GM21526 (cell line): ENCODE results near the gene DAPK3.
"Not testable (repeated sequence)": the region's sequence is repeated elsewhere in the genome, so short reads cannot be mapped to it uniquely, and the experiment has no call there.

Experiments
- ATAC-seq: cut with Tn5 transposase; IDR thresholded peaks from one replicate; pipeline ENCODE4 v1.9.1; 2021; ENCODE audit warnings: moderate library complexity; ENCODE audit not compliant: unreplicated experiment, low FRiP score

The DAPK3 gene

GRCh38 chr19:3980353-3981251 lies 9.7 kb upstream of the DAPK3 start:
- no peak for ATAC-seq

DNA sequence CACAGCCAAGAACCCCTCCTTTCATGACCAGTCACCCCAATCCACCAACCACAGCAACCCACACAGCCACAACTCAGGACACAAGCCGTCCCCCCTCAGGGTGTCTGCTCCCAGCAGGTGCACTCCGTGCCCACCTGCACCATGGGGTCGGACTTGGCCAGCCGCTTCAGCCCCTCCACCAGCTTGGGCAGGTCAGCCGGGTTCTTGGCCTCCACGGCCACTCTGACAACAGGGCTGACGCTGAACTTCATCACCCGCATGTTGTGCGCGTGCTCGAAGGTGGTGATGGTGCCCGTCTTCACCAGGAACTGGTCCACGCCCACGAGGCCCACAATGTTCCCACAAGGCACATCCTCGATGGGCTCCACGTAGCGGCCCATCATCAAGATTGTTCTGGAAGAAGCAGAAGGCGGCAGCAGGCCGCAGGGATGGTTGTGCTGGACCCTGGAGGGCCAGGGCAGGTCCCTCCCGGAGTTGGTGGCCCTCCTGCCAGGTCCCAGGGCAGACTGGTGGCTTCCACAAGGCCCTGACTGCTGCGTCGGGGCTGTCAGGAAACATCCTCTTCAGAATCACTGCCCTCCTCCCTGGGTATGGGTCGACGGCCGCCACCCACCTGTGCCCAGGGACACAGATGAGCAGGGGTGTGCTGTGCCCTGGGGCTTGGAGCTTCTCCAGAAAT lies 8.9 kb upstream of the DAPK3 start:
- no peak for ATAC-seq

- ATAC-seq: no peak
Observed at GRCh38 chr19:3979289-3979673, 8.4 kb upstream of the DAPK3 start.

GRCh38 chr19:3978145-3978544 lies 7.2 kb upstream of the DAPK3 start:
- ATAC-seq: no peak

DNA sequence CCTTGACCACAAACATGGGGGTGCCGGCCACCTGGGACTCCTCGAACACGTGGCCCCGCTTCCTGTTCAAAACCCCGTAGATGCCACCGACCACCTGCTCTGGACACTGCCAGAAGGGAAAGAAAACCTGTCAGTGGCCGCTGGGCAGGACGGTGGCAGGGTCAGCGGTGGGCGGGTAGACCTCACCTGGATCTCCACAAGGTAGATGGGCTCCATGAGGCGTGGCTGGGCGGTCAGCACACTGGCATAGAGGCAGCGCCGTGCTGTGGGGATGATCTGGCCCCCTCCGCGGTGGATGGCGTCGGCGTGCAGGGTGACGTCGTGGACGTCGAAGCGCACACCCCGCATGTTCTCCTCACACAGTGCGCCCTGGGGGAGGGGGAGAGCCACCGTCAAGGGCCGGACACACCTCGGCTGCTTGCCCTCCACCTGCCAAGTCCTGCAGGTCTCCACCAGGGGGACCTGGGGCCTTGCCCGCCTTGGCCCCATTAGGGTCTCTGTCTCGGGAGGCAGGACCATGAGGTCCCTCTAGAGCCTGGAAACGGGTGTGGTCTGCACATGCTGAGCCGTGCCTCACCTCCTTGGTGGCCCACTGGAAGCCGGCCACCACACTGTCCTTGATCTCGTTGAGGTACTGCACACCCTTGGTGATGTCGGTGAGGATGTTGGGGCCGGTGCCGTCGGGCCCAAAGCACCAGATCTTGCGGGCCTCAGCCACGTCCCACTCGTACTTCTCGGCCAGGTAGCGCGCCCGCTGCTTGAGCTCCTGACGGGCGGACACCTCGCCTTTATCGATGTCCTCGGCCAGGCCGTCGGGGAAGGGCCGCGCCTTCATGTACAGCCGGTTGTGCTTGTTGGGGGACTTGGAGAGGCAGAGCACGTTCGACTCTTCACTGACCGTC lies 6.6 kb upstream of the DAPK3 start:
- ATAC-seq: no peak

DNA sequence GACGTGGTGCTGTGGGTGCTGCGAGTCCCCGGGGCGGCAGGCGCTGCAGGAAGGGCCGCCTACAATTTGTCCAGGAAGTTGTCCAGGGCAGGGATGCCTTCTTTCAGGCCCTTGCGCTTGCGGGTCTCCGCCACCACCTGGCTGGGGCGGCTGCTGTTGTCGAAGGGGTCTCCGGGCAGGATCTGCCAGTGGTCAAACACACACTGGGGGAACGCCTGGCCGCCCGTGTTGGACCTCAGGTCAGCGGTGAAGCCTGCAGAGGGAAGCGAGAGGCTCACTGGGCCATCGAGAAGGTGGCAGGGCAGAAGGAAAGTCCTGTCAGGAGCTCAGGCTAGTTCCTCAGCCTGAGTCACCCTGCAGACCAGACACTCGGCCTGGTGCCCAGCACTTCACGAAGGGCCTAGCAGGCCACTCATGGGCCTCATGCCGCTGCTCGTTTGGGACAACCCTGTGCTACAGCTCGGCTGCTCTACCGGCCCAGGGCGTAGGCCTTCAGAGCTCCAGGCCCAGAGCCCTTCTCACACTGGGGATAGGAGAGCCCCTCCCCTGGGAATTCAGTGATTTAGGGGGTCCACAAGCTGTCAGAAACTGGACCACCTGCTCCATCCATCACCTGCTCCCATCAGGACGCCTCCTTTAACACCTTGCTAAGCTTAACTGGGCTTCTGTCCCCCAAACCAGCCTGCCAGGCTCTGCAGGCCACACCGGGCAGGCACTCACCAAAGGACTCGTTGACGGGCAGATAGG lies 5.8 kb upstream of the DAPK3 start:
- no peak for ATAC-seq

DNA sequence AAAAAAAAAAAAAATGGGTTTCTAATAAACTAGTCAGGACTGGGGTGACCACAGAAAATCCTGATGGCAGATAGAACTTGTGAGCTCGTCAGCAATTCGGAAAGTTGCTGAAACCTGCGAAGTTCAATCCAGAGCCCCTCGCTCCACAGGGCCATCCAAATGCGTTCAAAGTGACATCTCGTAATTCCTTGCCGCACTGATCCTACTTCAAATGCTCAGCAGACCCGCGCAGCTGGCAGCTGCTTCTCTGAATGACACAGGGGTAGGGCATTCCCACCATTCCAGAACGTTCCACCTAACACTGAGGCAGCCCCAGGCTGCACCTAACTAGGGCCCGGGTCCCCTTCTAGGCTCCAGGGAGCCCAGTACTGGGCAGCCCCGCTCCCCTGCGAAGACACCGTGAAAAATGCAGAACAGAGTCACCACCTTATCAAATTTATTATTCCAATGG lies 4.8 kb upstream of the DAPK3 start:
- ATAC-seq: no peak

DNA sequence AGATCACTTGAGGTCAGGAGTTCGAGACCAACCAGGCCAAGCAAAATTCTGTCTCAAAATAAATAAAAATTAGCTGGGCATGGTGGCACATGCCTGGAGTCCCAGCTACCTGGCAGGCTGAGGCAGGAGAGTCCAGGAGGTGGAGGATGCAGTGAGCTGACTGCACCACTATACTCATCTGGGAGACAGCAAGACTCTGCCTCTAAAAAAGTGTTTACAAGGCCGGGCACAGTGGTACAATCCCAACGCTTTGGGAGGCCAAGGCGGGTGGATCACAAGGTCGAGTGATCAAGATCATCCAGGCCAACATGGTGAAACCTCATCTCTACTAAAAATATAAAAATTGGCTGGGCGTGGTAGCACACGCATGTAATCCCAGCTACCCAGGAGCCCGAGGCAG lies 4.2 kb upstream of the DAPK3 start:
- no peak for ATAC-seq

- ATAC-seq: no peak
Observed at GRCh38 chr19:3970313-3970807, 539 bp downstream of the DAPK3 start.

DNA sequence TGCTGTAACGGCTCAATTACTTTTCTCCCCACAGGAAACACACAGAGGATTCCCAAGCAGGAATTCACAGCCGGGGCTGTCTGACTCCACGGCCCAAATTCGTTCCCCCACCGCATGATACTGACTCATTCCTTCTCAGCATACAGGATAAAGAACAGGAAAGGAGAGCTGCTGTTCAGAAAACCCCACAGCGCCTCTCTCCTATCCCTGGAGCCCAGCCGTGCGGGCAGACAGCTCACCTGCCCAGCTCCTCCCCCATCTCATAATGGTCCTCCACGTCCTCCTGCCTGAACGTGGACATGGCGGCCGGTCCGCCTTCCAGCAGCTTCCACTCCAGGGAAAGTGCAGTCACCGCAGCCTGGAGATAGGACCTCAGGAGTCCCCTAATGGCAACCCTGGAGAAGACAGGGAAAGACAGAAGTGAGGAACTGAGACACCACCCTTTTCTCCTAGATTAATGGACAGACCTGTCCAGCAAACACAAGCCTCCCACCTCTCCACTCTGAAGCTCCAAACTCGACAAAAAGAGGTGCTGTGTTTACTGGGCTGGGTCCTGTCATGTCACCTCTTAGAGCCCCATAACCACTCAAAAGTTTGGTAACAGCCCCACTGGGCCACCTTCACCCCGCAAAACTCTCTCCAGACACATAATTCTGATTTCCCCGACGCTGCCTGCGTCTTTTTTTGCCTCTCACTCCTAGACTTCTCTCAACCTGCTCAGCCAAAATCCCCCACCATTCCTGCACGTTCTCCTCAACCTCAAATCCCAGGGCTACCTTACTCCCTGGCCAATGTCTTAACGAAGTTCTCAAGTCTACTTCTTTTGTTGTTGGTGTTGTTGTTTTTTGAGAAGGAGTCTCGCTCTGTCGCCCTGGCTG lies 1.2 kb downstream of the DAPK3 start:
- no peak for ATAC-seq

DNA sequence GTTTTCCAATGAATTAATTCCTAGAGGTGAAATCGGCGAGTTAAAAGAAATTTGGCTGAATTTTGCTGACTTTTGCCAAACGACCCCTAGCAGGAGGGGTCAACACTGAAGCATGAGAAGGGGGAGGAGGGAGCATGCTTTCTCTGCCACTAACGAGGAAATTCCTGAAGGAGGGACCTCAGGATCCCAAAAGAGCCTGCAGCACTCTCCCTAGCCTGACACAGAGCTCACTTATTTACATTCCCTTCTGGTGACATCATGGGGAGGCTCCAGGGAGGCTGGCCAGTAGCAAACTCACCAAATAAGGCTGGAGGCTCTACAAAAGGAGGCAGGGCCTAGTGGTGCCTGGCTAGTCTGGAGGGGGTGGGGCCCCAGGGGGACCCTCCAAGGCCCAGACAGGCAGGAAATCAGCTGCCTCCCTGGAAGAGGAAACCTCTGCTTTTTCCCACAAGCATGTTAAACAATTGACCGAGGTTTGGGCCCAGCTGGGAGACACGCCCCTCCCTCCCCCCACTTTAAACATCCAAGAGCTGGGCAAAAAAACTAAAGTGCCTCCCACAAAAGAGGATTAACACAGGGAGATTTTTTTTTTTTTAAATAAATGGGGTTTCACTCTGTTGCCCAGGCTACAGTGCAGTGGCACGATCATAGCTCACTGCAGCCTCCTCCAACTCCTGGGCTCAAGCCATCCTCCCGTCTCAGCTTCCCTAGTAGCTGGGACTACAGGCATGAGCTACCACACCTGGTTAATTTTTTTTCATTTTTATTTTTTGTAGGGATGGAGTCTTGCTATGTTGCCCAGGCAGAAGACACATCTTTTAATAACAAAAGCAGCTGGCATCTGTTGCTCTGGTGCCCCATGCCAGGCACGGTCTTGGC lies 2.1 kb downstream of the DAPK3 start:
- ATAC-seq: no peak

DNA sequence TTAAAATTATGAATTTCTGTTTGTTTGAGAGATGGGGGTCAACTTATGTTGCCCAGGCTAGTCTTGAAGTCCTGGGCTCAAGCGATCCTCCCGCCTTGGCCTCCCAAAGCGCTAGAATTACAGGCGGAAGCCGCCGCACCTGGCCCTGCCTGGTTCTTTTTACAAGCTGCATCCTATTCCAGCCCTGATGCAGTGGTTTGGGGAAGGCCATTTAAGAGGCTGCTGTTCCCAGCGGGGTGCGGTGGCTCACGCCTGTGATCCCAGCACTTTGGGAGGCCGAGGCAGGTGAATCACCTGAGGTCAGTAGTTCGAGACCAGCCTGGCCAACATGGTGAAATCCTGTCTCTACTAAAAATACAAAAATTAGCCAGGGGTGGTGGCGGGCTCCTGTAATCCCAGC lies 2.9 kb downstream of the DAPK3 start:
- not testable (repeated sequence) for ATAC-seq

- no peak for ATAC-seq
Observed at GRCh38 chr19:3966051-3967017, 4.6 kb downstream of the DAPK3 start.

- ATAC-seq: no peak
Observed at GRCh38 chr19:3964256-3965194, 6.4 kb downstream of the DAPK3 start.

DNA sequence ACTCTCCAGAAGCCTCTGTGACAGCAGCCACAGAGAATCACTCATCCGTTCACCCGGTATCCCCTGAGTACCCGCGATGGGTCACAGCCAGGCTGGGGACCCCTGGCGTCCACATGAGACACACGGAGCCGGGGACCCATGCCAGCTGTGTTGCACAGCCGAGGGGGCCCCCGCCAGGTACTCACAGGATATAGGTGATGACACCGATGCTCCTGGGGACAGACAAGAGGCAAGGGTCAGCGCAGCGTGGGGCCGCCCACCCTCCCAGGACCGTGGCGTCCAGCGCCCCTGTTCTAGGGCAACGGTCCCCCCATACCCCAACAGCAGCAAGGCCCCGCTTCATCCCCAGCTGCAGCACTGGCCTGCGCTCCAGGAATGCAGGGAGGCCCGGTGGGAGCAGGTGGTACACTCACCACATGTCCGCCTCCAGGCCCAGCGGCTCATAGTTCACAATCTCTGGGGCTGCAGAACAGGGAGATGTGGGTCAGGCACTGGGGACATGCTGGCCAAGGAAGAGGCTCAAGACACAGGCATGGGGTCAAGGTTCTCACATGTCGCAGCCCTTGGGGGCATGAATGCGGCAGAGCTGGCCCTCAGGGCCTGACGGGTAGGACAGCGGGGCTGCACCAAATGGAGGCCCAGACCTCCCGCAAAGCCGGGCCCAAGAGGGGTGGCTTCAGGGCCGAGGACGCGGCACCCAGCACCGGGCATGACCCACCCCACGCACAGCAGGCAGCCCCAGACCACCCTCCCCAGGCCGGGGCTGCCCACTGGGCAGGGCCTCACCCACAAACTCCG lies 7.2 kb downstream of the DAPK3 start:
- ATAC-seq: no peak
